MM.1S (cell line): Measurements from ENCODE around the gene SMO.

Source experiments
- DNase-seq: peaks from one replicate; pipeline ENCODE4 v3.0.0-alpha.2; 2015
- H2AFZ ChIP-seq: fragments of 300-600 bp; sonication (generic); 2 replicates; pipeline ENCODE4 v1.6.0; 2016; ENCODE audit warnings: antibody characterized with exemption, low read length
- H3F3A ChIP-seq: fragments of 300-600 bp; sonication (generic); 2 replicates; pipeline ENCODE4 v1.6.1; 2016; ENCODE audit warnings: mild to moderate bottlenecking, antibody characterized with exemption, low read length, moderate library complexity, mixed read lengths; ENCODE audit not compliant: insufficient read depth
- H3K27ac ChIP-seq: fragments of 300-600 bp; sonication (generic); 2 replicates; pipeline ENCODE4 v1.5.1; 2016; ENCODE audit warnings: mild to moderate bottlenecking, low read length
- H3K27me3 ChIP-seq: fragments of 300-600 bp; sonication (generic); replicated peaks from 2 replicates; pipeline ENCODE4 v1.6.0; 2016; ENCODE audit warnings: low read length; ENCODE audit not compliant: insufficient read depth
- H3K36me3 ChIP-seq: fragments of 300-600 bp; sonication (generic); replicated peaks from 2 replicates; pipeline ENCODE4 v1.6.1; 2016; ENCODE audit warnings: mild to moderate bottlenecking, low read length, mixed read lengths; ENCODE audit not compliant: insufficient read depth
- H3K4me1 ChIP-seq: fragments of 300-600 bp; sonication (generic); 2 replicates; pipeline ENCODE4 v1.6.1; 2016; ENCODE audit warnings: low read length, mixed read lengths
- H3K4me2 ChIP-seq: fragments of 300-600 bp; sonication (generic); 2 replicates; pipeline ENCODE4 v1.6.0; 2016; ENCODE audit warnings: low read depth, low read length
- H3K4me3 ChIP-seq: fragments of 300-600 bp; sonication (generic); 2 replicates; pipeline ENCODE4 v1.5.1; 2016; ENCODE audit warnings: low read length, mixed read lengths
- H3K79me2 ChIP-seq: fragments of 300-600 bp; sonication (generic); 2 replicates; pipeline ENCODE4 v1.6.1; 2016; ENCODE audit warnings: mixed run types, low read length, mixed read lengths
- H3K9ac ChIP-seq: fragments of 300-600 bp; sonication (generic); 2 replicates; pipeline ENCODE4 v1.6.1; 2016; ENCODE audit warnings: low read length, mixed read lengths
- H3K9me2 ChIP-seq: fragments of 300-600 bp; sonication (generic); replicated peaks from 2 replicates; pipeline ENCODE4 v1.6.1; 2016; ENCODE audit warnings: mild to moderate bottlenecking, low read length, mixed read lengths; ENCODE audit not compliant: insufficient read depth
- H3K9me3 ChIP-seq: fragments of 300-600 bp; sonication (generic); replicated peaks from 2 replicates; pipeline ENCODE4 v1.6.1; 2016; ENCODE audit warnings: mild to moderate bottlenecking, low read length, mixed read lengths; ENCODE audit not compliant: insufficient read depth
- H4K20me1 ChIP-seq: fragments of 300-600 bp; sonication (generic); 2 replicates; pipeline ENCODE4 v1.6.1; 2016; ENCODE audit warnings: mild to moderate bottlenecking, low read length, moderate library complexity, mixed read lengths; ENCODE audit not compliant: insufficient read depth
- CTCF ChIP-seq: fragments of 300-600 bp; sonication (generic); IDR thresholded peaks from 2 replicates; pipeline ENCODE4 v1.5.1; 2016; ENCODE audit warnings: antibody characterized with exemption, low read length, mixed read lengths
- EZH2 ChIP-seq: fragments of 300-600 bp; sonication (generic); optimal IDR thresholded peaks from 2 replicates; pipeline ENCODE3; 2017; ENCODE audit warnings: low read depth, mild to moderate bottlenecking, antibody characterized with exemption, low read length, mixed read lengths
- EZH2phosphoT487 ChIP-seq: fragments of 300-600 bp; sonication (generic); IDR thresholded peaks from 2 replicates; pipeline ENCODE4 v1.6.1; 2018; ENCODE audit warnings: antibody characterized with exemption, low read length

Gene SMO

GRCh38 chr7:129255800-129256199 is 67.4 kb downstream of the SMO start:
- Histone ChIP-seq H3K36me3 (no peaks in the 10 kb centered on the region), H3K4me1 (peaks cover 9% of the 10 kb centered on the region), H3K27ac (no peak overlapping the region), H3K4me2 (no peak overlapping the region), H2AFZ (no peak overlapping the region), H3K9me3 (no peaks in the 10 kb centered on the region), H3K4me3 (no peak overlapping the region), H3K79me2 (peaks cover 8% of the 10 kb centered on the region; the same call in 1 of the 2 replicates), H3K9ac (no peak overlapping the region), H3K27me3 (no peaks in the 10 kb centered on the region), H3F3A (peaks cover 8% of the 10 kb centered on the region), H3K9me2 (no peaks in the 10 kb centered on the region), H4K20me1 (no peaks in the 10 kb centered on the region)
- DNase-seq = no peak
- TF ChIP-seq EZH2phosphoT487 (no peak), CTCF (no peak), EZH2 (no peak)

GRCh38 chr7:129256221-129256620 is 67.8 kb downstream of the SMO start:
- Histone ChIP-seq H3K27me3 (no peaks in the 10 kb centered on the region), H3K4me2 (no peak overlapping the region), H3K79me2 (peaks cover 8% of the 10 kb centered on the region; the same call in 1 of the 2 replicates), H3K9me2 (no peaks in the 10 kb centered on the region), H3K4me3 (no peak overlapping the region), H4K20me1 (no peaks in the 10 kb centered on the region), H2AFZ (no peak overlapping the region), H3K9me3 (no peaks in the 10 kb centered on the region), H3F3A (peaks cover 8% of the 10 kb centered on the region), H3K9ac (no peak overlapping the region), H3K4me1 (peaks cover 9% of the 10 kb centered on the region), H3K36me3 (no peaks in the 10 kb centered on the region), H3K27ac (no peak overlapping the region)
- TF ChIP-seq EZH2 (no peak), EZH2phosphoT487 (no peak), CTCF (no peak)
- no peak for DNase-seq

- H3K4me1 ChIP-seq = peaks cover 14% of the 10 kb centered on the region
- no peak overlapping the region for H3K4me2 ChIP-seq
- no peaks in the 10 kb centered on the region for H4K20me1 ChIP-seq
- TF ChIP-seq EZH2 (no peak), EZH2phosphoT487 (no peak), CTCF (no peak)
- H3K27me3 ChIP-seq = no peaks in the 10 kb centered on the region
- no peaks in the 10 kb centered on the region for H3K9me3 ChIP-seq
- no peaks in the 10 kb centered on the region for H3K9me2 ChIP-seq
- H3K27ac ChIP-seq = no peak overlapping the region
- H3K36me3 ChIP-seq = no peaks in the 10 kb centered on the region
- peaks cover 8% of the 10 kb centered on the region for H3F3A ChIP-seq
- no peak overlapping the region for H3K9ac ChIP-seq
- 0 out of 2 replicates have a peak, but pooled peaks cover under 1% of the 10 kb centered on the region for H3K79me2 ChIP-seq
- DNase-seq = no peak
- H2AFZ ChIP-seq = no peak overlapping the region
- no peak overlapping the region for H3K4me3 ChIP-seq
Observed at GRCh38 chr7:129257168-129257567, 68.7 kb downstream of the SMO start.
